MM.1S (cell line): ENCODE data around the gene IRF2BPL.

Experiments used
- CTCF ChIP-seq: fragments of 300-600 bp; sonication (generic); IDR thresholded peaks from 2 replicates; pipeline ENCODE4 v1.5.1; 2016; ENCODE audit warnings: antibody characterized with exemption, low read length, mixed read lengths
- EZH2 ChIP-seq: fragments of 300-600 bp; sonication (generic); optimal IDR thresholded peaks from 2 replicates; pipeline ENCODE3; 2017; ENCODE audit warnings: low read depth, mild to moderate bottlenecking, antibody characterized with exemption, low read length, mixed read lengths
- EZH2phosphoT487 ChIP-seq: fragments of 300-600 bp; sonication (generic); IDR thresholded peaks from 2 replicates; pipeline ENCODE4 v1.6.1; 2018; ENCODE audit warnings: antibody characterized with exemption, low read length

- no peak for TF ChIP-seq CTCF
- TF ChIP-seq EZH2phosphoT487, result no peak
- TF ChIP-seq EZH2, result no peak
Measured at GRCh38 chr14:77058117-77058516, 29.6 kb upstream of the IRF2BPL start.
